H1 (cell line): ENCODE results near the gene DIAPH1. TPM values are rescaled to one million over a fixed set of nuclear protein-coding genes. Genes with fewer than 3 reads are reported as not detected.

Experiments
- CTCF ChIA-PET: fragments of 300-600 bp; sonication (Branson Sonifier 250); formaldehyde crosslinking; loops from one replicate; lab custom pipeline; 2021; ENCODE audit not compliant: partially characterized antibody; lab: Charles Lee
- POLR2A ChIA-PET: fragments of 300-600 bp; sonication (Branson Sonifier 250); formaldehyde crosslinking; loops from one replicate; lab custom pipeline; 2021; ENCODE audit warnings: inconsistent platforms; ENCODE audit not compliant: partially characterized antibody; lab: Charles Lee
- DNase-seq, 2 experiments: peaks; one replicate each; pipeline versions ENCODE4 v3.0.0 to v3.0.0-alpha.2; 2010 to 2022; ENCODE audit warnings: low spot score in 2 of 2, low read depth in 1 of 2, mixed read lengths in 1 of 2
- FAIRE-seq: peaks from 2 replicates; lab custom pipeline; 2011; peaks lifted over from hg19 to GRCh38; lab: Jason Lieb, UNC
- H2AFZ ChIP-seq: 2 replicates; pipeline ENCODE4 v1.8.1; 2012; ENCODE audit warnings: low read length, inconsistent platforms
- H2AK5ac ChIP-seq: 2 replicates; pipeline ENCODE4 v1.6.1; 2013; ENCODE audit warnings: low read depth, low read length
- H2BK120ac ChIP-seq: replicated peaks from 2 replicates; pipeline ENCODE3; 2013; ENCODE audit warnings: low read depth, low read length, inconsistent platforms
- H2BK12ac ChIP-seq: 2 replicates; pipeline ENCODE4 v1.6.1; 2013; ENCODE audit warnings: low read depth, low read length
- H2BK15ac ChIP-seq: 2 replicates; pipeline ENCODE4 v1.6.1; 2013; ENCODE audit warnings: low read length
- H2BK20ac ChIP-seq: 2 replicates; pipeline ENCODE4 v1.6.1; 2013; ENCODE audit warnings: low read length
- H2BK5ac ChIP-seq: 2 replicates; pipeline ENCODE4 v1.6.1; 2013; ENCODE audit warnings: low read depth, low read length
- H3K14ac ChIP-seq: 2 replicates; pipeline ENCODE4 v1.6.1; 2013; ENCODE audit warnings: inconsistent platforms; ENCODE audit not compliant: insufficient read length
- H3K18ac ChIP-seq: 2 replicates; pipeline ENCODE4 v1.6.1; 2013; ENCODE audit warnings: low read length; ENCODE audit errors: extremely low read depth
- H3K23ac ChIP-seq: 2 replicates; pipeline ENCODE4 v1.6.1; 2013; ENCODE audit warnings: inconsistent platforms; ENCODE audit not compliant: insufficient read length
- H3K23me2 ChIP-seq: 2 replicates; pipeline ENCODE4 v1.6.1; 2013; ENCODE audit warnings: low read depth, low read length
- H3K27ac ChIP-seq: 2 replicates; pipeline ENCODE4 v1.6.1; 2011; ENCODE audit warnings: low read depth, low read length, inconsistent platforms
- H3K27me3 ChIP-seq, 4 experiments: replicated peaks in 1 of 4; 1 replicate in 1 of 4; 2 replicates in 3 of 4; pipeline versions ENCODE4 v1.6.1 to v1.8.1; 2011 to 2013; ENCODE audit warnings: low read length in 3 of 4, mild to moderate bottlenecking in 3 of 4, inconsistent platforms in 2 of 4, mixed read lengths in 2 of 4, moderate library complexity in 1 of 4; ENCODE audit not compliant: control insufficient read depth in 3 of 4, insufficient read depth in 3 of 4; ENCODE audit errors: extremely low read depth in 1 of 4
- H3K36me3 ChIP-seq, 4 experiments: 2 replicates each; pipeline versions ENCODE4 v1.6.1 to v1.8.1; 2011 to 2013; ENCODE audit warnings: mild to moderate bottlenecking in 4 of 4, low read length in 3 of 4, moderate library complexity in 2 of 4, control low read depth in 1 of 4, inconsistent platforms in 1 of 4; ENCODE audit not compliant: insufficient read depth in 4 of 4, control insufficient read depth in 2 of 4
- H3K4ac ChIP-seq: replicated peaks from 2 replicates; pipeline ENCODE3; 2013; ENCODE audit warnings: low read length, low read depth, mixed read lengths, inconsistent platforms; ENCODE audit not compliant: insufficient read length
- H3K4me1 ChIP-seq, 4 experiments: replicated peaks in 1 of 4; 1 replicate in 1 of 4; 2 replicates in 3 of 4; pipeline versions ENCODE4 v1.6.1 to v1.8.1; 2011 to 2013; ENCODE audit warnings: low read length in 3 of 4, inconsistent platforms in 2 of 4, mixed read lengths in 1 of 4; ENCODE audit not compliant: insufficient read depth in 4 of 4, control insufficient read depth in 3 of 4
- H3K4me2 ChIP-seq, 2 experiments: 2 replicates each; pipeline versions ENCODE4 v1.6.1 to v1.8.1; 2011 to 2013; ENCODE audit warnings: low read depth in 2 of 2, low read length in 2 of 2, control low read depth in 1 of 2, inconsistent platforms in 1 of 2, mild to moderate bottlenecking in 1 of 2; ENCODE audit not compliant: insufficient read depth in 1 of 2
- H3K4me3 ChIP-seq, 4 experiments: fragments of 200-600, 300-600 bp in 1 of 4; sonication (generic), shearing (Covaris generic), sonication (Bioruptor Twin) in 1 of 4; 2 replicates each; pipeline versions ENCODE4 v1.5.1 to v1.8.1; 2011 to 2016; ENCODE audit warnings: low read length in 4 of 4, low read depth in 3 of 4, control low read depth in 2 of 4, inconsistent platforms in 2 of 4, mild to moderate bottlenecking in 2 of 4, mixed read lengths in 1 of 4, moderate library complexity in 1 of 4; ENCODE audit not compliant: insufficient read depth in 2 of 4; ENCODE audit errors: extremely low read depth in 1 of 4
- H3K56ac ChIP-seq: replicated peaks from 2 replicates; pipeline ENCODE3; 2013; ENCODE audit warnings: low read depth, mild to moderate bottlenecking, mixed read lengths, low read length, inconsistent platforms; ENCODE audit not compliant: insufficient read length
- H3K79me1 ChIP-seq: 2 replicates; pipeline ENCODE4 v1.6.1; 2013; ENCODE audit warnings: low read depth, low read length, control low read depth
- H3K79me2 ChIP-seq, 2 experiments: 2 replicates each; pipeline versions ENCODE4 v1.6.1 to v1.8.1; 2012 to 2013; ENCODE audit warnings: low read length in 2 of 2, mild to moderate bottlenecking in 2 of 2, inconsistent platforms in 1 of 2; ENCODE audit not compliant: insufficient read depth in 2 of 2, control insufficient read depth in 1 of 2
- H3K9ac ChIP-seq, 4 experiments: replicated peaks in 1 of 4; 1 replicate in 1 of 4; 2 replicates in 3 of 4; pipeline versions ENCODE4 v1.6.1 to v1.8.1; 2011 to 2013; ENCODE audit warnings: low read depth in 3 of 4, low read length in 3 of 4, control low read depth in 2 of 4, mild to moderate bottlenecking in 2 of 4, moderate library complexity in 2 of 4, inconsistent platforms in 1 of 4; ENCODE audit errors: extremely low read depth in 1 of 4
- H3K9me3 ChIP-seq, 2 experiments: 2 replicates each; pipeline versions ENCODE4 v1.6.1 to v1.8.1; 2012 to 2013; ENCODE audit warnings: mild to moderate bottlenecking in 2 of 2, moderate library complexity in 2 of 2, control low read depth in 1 of 2, inconsistent platforms in 1 of 2, low read depth in 1 of 2, low read length in 1 of 2, mixed read lengths in 1 of 2; ENCODE audit not compliant: insufficient read depth in 2 of 2
- H4K20me1 ChIP-seq, 2 experiments: replicated peaks in 1 of 2; 2 replicates each; pipeline versions ENCODE3 to v1.8.1; 2011 to 2013; ENCODE audit warnings: inconsistent platforms in 2 of 2, low read length in 2 of 2, mild to moderate bottlenecking in 1 of 2; ENCODE audit not compliant: insufficient read depth in 2 of 2, control insufficient read depth in 1 of 2
- H4K5ac ChIP-seq: 2 replicates; pipeline ENCODE4 v1.6.1; 2013; ENCODE audit warnings: low read length, low read depth, mixed read lengths, inconsistent platforms; ENCODE audit not compliant: insufficient read length
- H4K8ac ChIP-seq: 2 replicates; pipeline ENCODE4 v1.8.0; 2013; ENCODE audit warnings: mild to moderate bottlenecking, moderate library complexity, low read length, inconsistent platforms; ENCODE audit not compliant: insufficient read depth; ENCODE audit errors: extremely low read depth
- H4K91ac ChIP-seq: replicated peaks from 2 replicates; pipeline ENCODE3; 2013; ENCODE audit warnings: low read length, mixed read lengths, inconsistent platforms; ENCODE audit not compliant: insufficient read length
- CEBPB ChIP-seq: IDR thresholded peaks from 2 replicates; pipeline ENCODE4 v1.6.1; 2012; ENCODE audit warnings: low read depth, low read length
- CHD2 ChIP-seq: IDR thresholded peaks from 2 replicates; pipeline ENCODE4 v1.6.1; 2012; ENCODE audit warnings: low read length, improper control_type of control experiment
- CTBP2 ChIP-seq: IDR thresholded peaks from 2 replicates; pipeline ENCODE4 v1.7.0; 2011; ENCODE audit warnings: borderline replicate concordance, mild to moderate bottlenecking, moderate library complexity, mixed read lengths, low read length; ENCODE audit not compliant: insufficient read depth, insufficient read length
- EP300 ChIP-seq, 2 experiments: IDR thresholded peaks; 1 replicate in 1 of 2; 2 replicates in 1 of 2; pipeline ENCODE4 v1.6.1; 2011 to 2012; ENCODE audit warnings: low read depth in 2 of 2, low read length in 2 of 2, mild to moderate bottlenecking in 2 of 2, borderline replicate concordance in 1 of 2, inconsistent platforms in 1 of 2, moderate library complexity in 1 of 2
- KDM1A ChIP-seq: fragments of 200-600, 300-600 bp; sonication (generic); IDR thresholded peaks from 2 replicates; pipeline ENCODE4 v1.7.1; 2016; ENCODE audit warnings: mild to moderate bottlenecking, low read length, borderline replicate concordance
- KDM4A ChIP-seq: IDR thresholded peaks from one replicate; pipeline ENCODE4 v1.7.1; 2012; ENCODE audit warnings: low read depth, mild to moderate bottlenecking, moderate library complexity, low read length, inconsistent platforms; ENCODE audit not compliant: severe bottlenecking
- RBBP5 ChIP-seq: IDR thresholded peaks from 2 replicates; pipeline ENCODE4 v1.7.1; 2012; ENCODE audit warnings: low read depth, mild to moderate bottlenecking, inconsistent platforms, low read length, moderate library complexity, borderline replicate concordance
- RXRA ChIP-seq: IDR thresholded peaks from 2 replicates; pipeline ENCODE4 v1.6.1; 2011; ENCODE audit warnings: low read depth, mild to moderate bottlenecking, low read length, moderate library complexity; ENCODE audit not compliant: insufficient read depth
- SP4 ChIP-seq: IDR thresholded peaks from 2 replicates; pipeline ENCODE4 v1.6.1; 2012; ENCODE audit warnings: low read length, inconsistent platforms
- WGBS, 2 experiments: shearing (Covaris generic) in 1 of 2; methylation state at CpG; one replicate each; pipeline versions ENCODE4 v1.1.6 to v1.1.7; 2013 to 2015; ENCODE audit warnings: low lambda C conversion rate in 2 of 2, mixed read lengths in 2 of 2, inconsistent platforms in 1 of 2, low coverage in 1 of 2, missing lambda C conversion rate in 1 of 2; ENCODE audit not compliant: insufficient replicate concordance in 2 of 2, insufficient coverage in 1 of 2, insufficient read length in 1 of 2; ENCODE audit errors: extremely low coverage in 1 of 2, missing lambda C conversion rate in 1 of 2; 5-methylcytosine and 5-hydroxymethylcytosine counted together
- polyA plus RNA-seq, 7 experiments: library from polyadenylated mRNA; depleted of rRNA in 3 of 7; stranded (reverse) in 5 of 7; unstranded in 2 of 7; fragments of >200 nt in 5 of 7; fragments of 200-250 nt in 2 of 7; gene quantifications; 1 replicate in 5 of 7; 2 replicates in 1 of 7; 4 replicates in 1 of 7; pipeline versions ENCODE4 v1.2.1 to v1.2.3, GENCODE V29; 2011 to 2013; ENCODE audit warnings: missing spikeins in 2 of 7, mixed read lengths in 2 of 7
- total RNA-seq: library from RNA; stranded (reverse); fragmentation: NEBNext Ultra II Directional; extraction: Animal tissue kit (Norgen Biotek cat#: 25700); gene quantifications from 2 replicates; pipeline ENCODE4 v1.2.1, GENCODE V29; 2021
- TF ChIP-seq, protein P1 (sequence below): IDR thresholded peaks from 2 replicates; pipeline ENCODE4 v1.6.1; 2012; ENCODE audit warnings: inconsistent platforms
- TF ChIP-seq, protein P2 (sequence below): IDR thresholded peaks from 2 replicates; pipeline ENCODE4 v1.6.1; 2012; ENCODE audit warnings: low read length, inconsistent platforms

DIAPH1 gene
- total and polyA plus RNA-seq, 2 of the 8 experiments (the other 6 are each of a cell fraction or from before 2014, with no cell fraction given), result 61.2 to 114 TPM

DNA sequence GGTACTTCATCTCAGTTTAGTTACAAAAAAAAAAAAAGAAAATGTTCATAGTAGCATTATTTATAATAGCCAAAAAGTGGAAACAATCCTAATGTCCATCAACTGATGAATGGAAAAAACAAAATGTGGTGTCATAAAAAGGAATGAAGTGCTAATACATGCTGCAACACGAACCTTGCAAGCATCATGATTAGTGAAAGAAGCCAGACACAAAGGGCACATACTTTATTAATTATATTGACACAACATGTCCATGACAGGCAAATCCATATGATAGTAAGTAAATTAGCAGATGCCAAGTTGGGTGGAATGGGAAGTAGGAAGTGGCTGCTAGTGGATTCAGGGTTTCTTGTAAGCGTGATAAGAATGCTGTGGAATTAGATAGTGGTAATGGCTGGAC, 75.7 kb downstream of the DIAPH1 start:
- H3K9me3 ChIP-seq, result peaks cover 6 to 7% of the 10 kb centered on the region in 2 experiments; a peak in 3 of 4 replicates
- no peaks in the 10 kb centered on the region for H3K4me1 ChIP-seq
- H4K91ac ChIP-seq, result no peak overlapping the region
- no peak overlapping the region for H3K4ac ChIP-seq
- no peak overlapping the region for H2BK120ac ChIP-seq
- no peak overlapping the region for H3K4me2 ChIP-seq
- H2BK12ac ChIP-seq, result no peak overlapping the region
- DNase-seq (no peak), FAIRE-seq (no peak)
- H3K27ac ChIP-seq, result no peak overlapping the region
- ChIA-PET POLR2A (no interaction called here), CTCF (interaction anchor here (0.7 to 1.6 kb wide), 3 partner anchors 14 to 125 kb away, joined by 3 to 9 read pairs (median 3); partner anchors contain the start of gene PCDHGB7)
- no peaks in the 10 kb centered on the region for H3K79me1 ChIP-seq
- no peak overlapping the region for H2AFZ ChIP-seq
- H2BK5ac ChIP-seq, result no peak overlapping the region
- no peak overlapping the region for H2AK5ac ChIP-seq
- no peak overlapping the region for H3K18ac ChIP-seq
- H2BK20ac ChIP-seq, result no peak overlapping the region
- H3K36me3 ChIP-seq, result peaks cover 0 to 5% (median 0%) of the 10 kb centered on the region in 4 experiments; a peak in 1 of 8 replicates
- H3K27me3 ChIP-seq, result no peaks in the 10 kb centered on the region
- H4K8ac ChIP-seq, result no peak overlapping the region
- H3K23me2 ChIP-seq, result no peaks in the 10 kb centered on the region; the same call in 1 of the 2 replicates
- WGBS, 2 experiments, result 100% methylated on average over 2 of the region's 2 CpGs; no CpG with 5 or more reads in 1 of the 2 experiments
- H3K79me2 ChIP-seq, result no peaks in the 10 kb centered on the region
- no peak overlapping the region for H3K9ac ChIP-seq
- H3K14ac ChIP-seq, result no peak overlapping the region
- no peak overlapping the region for H3K56ac ChIP-seq
- no peak overlapping the region for H2BK15ac ChIP-seq
- H4K5ac ChIP-seq, result no peak overlapping the region
- no peaks in the 10 kb centered on the region for H4K20me1 ChIP-seq
- no peak overlapping the region for H3K23ac ChIP-seq
- no peak overlapping the region for H3K4me3 ChIP-seq
- TF ChIP-seq RXRA (no peak), SP4 (no peak), KDM4A (no peak), CEBPB (no peak), KDM1A (no peak), CHD2 (no peak), CTBP2 (no peak), RBBP5 (no peak), EP300 (IDR thresholded peaks at IDR 0.05; ENCODE audit: borderline replicate concordance in 1 of 2, low read depth in 2 of 2, low read length in 2 of 2) (no peak)
- TF ChIP-seq, protein P1, sequence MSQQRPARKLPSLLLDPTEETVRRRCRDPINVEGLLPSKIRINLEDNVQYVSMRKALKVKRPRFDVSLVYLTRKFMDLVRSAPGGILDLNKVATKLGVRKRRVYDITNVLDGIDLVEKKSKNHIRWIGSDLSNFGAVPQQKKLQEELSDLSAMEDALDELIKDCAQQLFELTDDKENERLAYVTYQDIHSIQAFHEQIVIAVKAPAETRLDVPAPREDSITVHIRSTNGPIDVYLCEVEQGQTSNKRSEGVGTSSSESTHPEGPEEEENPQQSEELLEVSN, result no peak
- TF ChIP-seq, protein P2, sequence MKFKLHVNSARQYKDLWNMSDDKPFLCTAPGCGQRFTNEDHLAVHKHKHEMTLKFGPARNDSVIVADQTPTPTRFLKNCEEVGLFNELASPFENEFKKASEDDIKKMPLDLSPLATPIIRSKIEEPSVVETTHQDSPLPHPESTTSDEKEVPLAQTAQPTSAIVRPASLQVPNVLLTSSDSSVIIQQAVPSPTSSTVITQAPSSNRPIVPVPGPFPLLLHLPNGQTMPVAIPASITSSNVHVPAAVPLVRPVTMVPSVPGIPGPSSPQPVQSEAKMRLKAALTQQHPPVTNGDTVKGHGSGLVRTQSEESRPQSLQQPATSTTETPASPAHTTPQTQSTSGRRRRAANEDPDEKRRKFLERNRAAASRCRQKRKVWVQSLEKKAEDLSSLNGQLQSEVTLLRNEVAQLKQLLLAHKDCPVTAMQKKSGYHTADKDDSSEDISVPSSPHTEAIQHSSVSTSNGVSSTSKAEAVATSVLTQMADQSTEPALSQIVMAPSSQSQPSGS, result no peak
